ENCODE results near the gene SPON1.

The SPON1 gene

GRCh38 chr11:14133381-14133780 is 170.9 kb downstream of the SPON1 start:
- no peak for DNase-seq (ENCODE audit: low read depth)
- no peak for TF ChIP-seq CTCF (conservative IDR thresholded peaks at IDR 0.05; ENCODE audit: low read depth, low read length)
- H3K4me3 ChIP-seq (ENCODE audit: low read depth, low read length), result no peak overlapping the region

- no peak for DNase-seq (ENCODE audit: low read depth)
- TF ChIP-seq CTCF (conservative IDR thresholded peaks at IDR 0.05; ENCODE audit: low read depth, low read length), result no peak
- no peak overlapping the region for H3K4me3 ChIP-seq (ENCODE audit: low read depth, low read length)
These were observed 174.0 kb downstream of the SPON1 start for GRCh38 chr11:14136561-14136960.

GRCh38 chr11:14137284-14137683 is 174.8 kb downstream of the SPON1 start:
- DNase-seq (ENCODE audit: low read depth), result no peak
- no peak for TF ChIP-seq CTCF (conservative IDR thresholded peaks at IDR 0.05; ENCODE audit: low read depth, low read length)
- no peak overlapping the region for H3K4me3 ChIP-seq (ENCODE audit: low read depth, low read length)

- no peak overlapping the region for H3K4me3 ChIP-seq (ENCODE audit: low read depth, low read length)
- no peak for TF ChIP-seq CTCF (conservative IDR thresholded peaks at IDR 0.05; ENCODE audit: low read depth, low read length)
- no peak for DNase-seq (ENCODE audit: low read depth)
These were observed 178.5 kb downstream of the SPON1 start for GRCh38 chr11:14140991-14141390.

- no peak overlapping the region for H3K4me3 ChIP-seq (ENCODE audit: low read depth, low read length)
- no peak for TF ChIP-seq CTCF (conservative IDR thresholded peaks at IDR 0.05; ENCODE audit: low read depth, low read length)
- DNase-seq (ENCODE audit: low read depth), result no peak
These were observed 179.2 kb downstream of the SPON1 start for GRCh38 chr11:14141676-14142075.

- no peak for TF ChIP-seq CTCF (conservative IDR thresholded peaks at IDR 0.05; ENCODE audit: low read depth, low read length)
- no peak overlapping the region for H3K4me3 ChIP-seq (ENCODE audit: low read depth, low read length)
These were observed 182.4 kb downstream of the SPON1 start for GRCh38 chr11:14144934-14145333.

GRCh38 chr11:14148653-14149273 is 186.2 kb downstream of the SPON1 start:
- DNase-seq (ENCODE audit: low read depth), result peak; percentile 54
- H3K4me3 ChIP-seq (ENCODE audit: low read depth, low read length), result no peak overlapping the region
- TF ChIP-seq CTCF (conservative IDR thresholded peaks at IDR 0.05; ENCODE audit: low read depth, low read length), result peak; percentile 56

More at GRCh38 chr11:14144934-14145333, 182.4 kb downstream of the SPON1 start:
- no peak for DNase-seq (ENCODE audit: low read depth)

All from choroid plexus epithelial cell (primary cell).